ENCODE results near the gene GPHN.

Gene GPHN

DNA sequence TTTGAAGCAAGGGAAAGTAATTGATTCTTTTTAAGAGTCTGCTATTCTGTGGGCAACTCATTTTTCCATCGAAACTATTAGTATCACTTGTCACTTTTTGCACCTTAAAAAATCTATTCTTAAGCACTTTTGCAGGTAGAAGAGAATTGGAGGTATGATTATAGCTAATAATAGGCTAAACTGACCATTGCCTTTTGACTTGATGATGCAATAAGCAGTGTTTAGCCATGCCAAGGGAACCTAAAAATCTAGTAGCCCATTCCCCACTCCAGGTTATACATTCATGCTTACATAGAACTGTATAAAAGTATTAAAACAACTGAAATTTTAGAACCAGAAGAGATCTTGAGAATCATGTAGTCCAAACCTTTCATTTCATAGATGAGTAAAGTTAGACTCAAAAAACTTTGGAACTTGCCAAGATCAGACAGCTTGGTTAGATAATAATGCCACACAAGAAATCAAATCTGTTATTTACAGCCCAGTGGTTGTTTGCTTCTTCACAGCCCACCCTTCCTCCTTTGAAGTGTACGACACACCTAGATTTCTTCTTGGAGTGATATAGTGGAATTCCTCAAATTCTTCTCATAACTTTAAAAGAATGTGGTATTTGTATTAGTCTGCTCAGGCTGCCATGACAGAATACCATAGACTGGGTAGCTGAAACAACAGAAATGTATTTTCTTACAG lies 659.6 kb downstream of the GPHN start:
- no peak for DNase-seq (ENCODE audit: low read depth)

DNA sequence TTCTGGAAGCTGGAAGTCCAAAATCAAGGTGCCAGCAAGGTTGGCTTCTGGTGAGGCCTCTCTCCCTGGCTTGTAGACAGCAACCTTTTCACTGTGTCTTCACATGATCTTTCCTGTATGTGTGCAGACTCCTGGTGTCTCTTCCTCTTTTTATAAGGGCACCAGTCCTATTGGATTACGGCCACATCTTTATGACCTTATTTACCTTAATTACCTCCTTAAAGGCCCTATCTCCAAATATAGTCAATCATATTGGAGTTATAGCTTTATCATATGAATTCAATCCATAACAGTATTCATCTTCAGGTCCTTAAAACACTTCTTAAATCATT lies 660.1 kb downstream of the GPHN start:
- DNase-seq (ENCODE audit: low read depth), result no peak

GRCh38 chr14:67170660-67171059 lies 662.7 kb downstream of the GPHN start:
- DNase-seq (ENCODE audit: low read depth), result no peak

GRCh38 chr14:67172056-67172455 lies 664.1 kb downstream of the GPHN start:
- DNase-seq (ENCODE audit: low read depth), result no peak

DNA sequence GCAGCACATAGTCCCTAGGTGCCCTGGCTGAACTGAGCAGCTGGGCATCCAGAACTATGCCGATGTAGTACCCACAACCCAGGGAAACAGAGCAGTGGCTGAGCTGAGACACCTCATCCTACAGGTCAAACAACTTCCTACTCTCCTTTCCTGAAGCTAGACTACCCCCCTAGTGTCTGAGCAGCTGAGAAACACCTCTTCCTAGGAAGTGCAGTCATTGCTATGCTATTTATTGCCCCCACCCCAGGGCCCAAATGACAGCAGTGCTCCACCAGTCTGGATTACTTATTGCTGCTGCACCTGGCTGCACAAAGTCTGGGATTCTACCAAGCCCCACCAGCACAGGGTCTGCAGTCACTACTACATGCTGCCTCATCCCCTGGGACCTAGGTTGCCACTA lies 664.6 kb downstream of the GPHN start:
- DNase-seq (ENCODE audit: low read depth), result no peak

DNA sequence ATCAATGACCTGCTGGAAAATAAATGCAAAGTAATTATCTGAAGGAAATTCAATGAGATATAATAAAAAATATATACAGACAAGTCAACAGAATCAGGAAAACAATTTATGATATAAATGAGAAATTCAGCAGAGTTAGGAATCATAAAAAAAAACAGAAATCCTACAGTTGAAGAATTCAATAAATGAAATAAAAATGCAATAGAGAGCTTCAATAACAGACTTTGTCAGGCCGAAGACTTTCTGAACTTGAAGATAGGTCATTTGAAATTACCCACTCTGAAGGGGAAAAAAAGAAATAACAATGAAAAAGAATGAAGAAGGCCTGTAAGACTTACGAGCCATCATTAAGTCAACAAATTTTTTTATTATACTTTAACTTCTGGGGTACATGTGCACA lies 665.8 kb downstream of the GPHN start:
- no peak for DNase-seq (ENCODE audit: low read depth)

GRCh38 chr14:67186172-67186768 lies 678.3 kb downstream of the GPHN start:
- no peak for DNase-seq (ENCODE audit: low read depth)

- no peak for DNase-seq (ENCODE audit: low read depth)
These were observed 679.0 kb downstream of the GPHN start for GRCh38 chr14:67186789-67187584.

DNA sequence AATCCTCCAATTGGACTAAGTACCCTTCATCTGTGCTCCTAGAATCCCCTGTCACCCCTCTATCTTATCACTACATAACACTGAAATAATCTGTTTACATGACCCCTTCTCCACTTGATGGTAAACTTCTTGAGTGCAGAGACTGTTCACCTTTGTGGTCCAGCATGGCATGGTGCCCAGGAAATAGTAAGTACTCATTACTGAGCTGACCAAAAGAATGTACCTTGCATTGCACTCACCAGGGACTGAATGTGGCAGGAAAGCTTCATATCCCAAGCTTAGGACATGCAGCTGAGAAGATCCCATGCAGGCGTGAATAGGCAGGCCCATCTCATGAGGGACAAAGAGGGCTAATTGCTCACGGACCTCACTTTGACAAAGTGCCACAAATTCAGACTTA lies 679.9 kb downstream of the GPHN start:
- no peak for DNase-seq (ENCODE audit: low read depth)

DNA sequence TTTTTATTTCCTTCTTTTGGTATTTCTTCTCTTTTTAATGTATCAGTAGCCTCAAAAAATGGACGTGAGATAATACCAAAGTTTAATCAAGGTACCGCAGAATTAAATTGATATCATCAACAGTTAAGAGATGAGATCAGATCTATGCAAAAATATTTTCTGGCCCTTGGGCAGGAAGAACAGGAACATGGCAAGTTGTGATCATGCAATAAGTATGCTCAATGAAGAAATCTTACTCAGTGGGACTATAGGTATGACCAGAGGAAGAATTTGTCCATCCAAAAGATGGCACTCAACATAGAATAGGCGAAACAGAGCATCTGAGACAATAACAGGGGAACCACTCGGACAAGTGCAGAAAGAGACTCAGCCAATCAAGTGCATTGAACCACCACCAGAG lies 680.4 kb downstream of the GPHN start:
- no peak for DNase-seq (ENCODE audit: low read depth)

DNA sequence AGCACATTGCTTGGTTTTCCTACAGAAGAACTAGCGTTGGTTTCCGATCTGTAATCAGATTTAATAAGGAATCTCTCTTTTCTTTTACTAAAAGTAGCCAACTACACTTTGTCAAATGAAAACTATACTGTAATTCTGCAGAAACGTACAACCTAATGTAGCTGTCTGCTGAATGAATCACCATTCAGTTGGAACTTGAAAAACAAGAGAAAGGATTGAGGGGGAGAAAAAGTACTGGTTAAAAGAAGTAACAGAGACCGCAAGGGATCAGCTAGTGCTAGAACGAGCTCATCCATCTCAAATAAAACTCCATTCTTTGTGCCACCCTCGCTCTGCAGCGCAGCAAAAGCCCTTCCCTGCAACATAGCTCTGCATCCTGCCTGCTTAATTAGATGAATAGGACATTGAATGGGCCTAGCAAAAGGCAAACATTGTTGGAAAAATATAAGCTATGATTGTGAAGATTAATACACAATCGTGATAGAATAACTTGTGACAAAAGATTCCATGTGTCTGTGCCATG lies 683.9 kb downstream of the GPHN start:
- no peak for DNase-seq (ENCODE audit: low read depth)

DNA sequence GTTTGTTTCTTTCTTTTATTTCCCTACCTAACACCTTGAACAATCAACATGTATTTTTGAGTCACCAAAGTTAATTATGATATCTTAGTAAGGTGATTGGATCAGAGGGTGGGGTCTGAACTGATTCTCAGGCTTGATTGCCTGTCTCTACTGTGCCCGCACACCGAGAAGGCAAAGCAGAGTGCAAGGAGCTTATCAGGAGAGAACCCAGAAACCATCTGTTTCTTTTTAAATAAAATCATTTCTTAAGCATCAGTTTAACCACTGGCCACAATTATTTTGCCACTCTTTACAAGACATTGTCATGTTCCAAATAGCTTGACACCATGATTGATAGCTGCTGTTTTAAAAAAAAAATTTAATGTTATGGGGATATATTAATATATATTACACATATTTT lies 684.4 kb downstream of the GPHN start:
- no peak for DNase-seq (ENCODE audit: low read depth)

- DNase-seq (ENCODE audit: low read depth), result no peak
These were observed 687.3 kb downstream of the GPHN start for GRCh38 chr14:67195279-67195678.

DNA sequence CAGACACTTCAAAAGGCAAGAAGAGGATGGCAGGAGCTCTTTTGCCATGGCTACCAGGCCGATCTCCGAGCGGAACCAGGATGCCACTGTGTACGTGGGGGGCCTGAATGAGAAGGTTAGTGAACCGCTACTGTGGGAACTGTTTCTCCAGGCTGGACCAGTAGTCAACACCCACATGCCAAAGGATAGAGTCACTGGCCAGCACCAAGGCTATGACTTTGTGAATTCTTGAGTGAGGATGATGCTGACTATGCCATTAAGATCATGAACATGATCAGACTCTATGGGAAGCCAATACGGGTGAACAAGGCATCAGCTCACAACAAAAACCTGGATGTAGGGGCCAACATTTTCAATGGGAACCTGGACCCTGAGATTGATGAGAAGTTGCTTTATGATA lies 691.1 kb downstream of the GPHN start:
- no peak for DNase-seq (ENCODE audit: low read depth)

DNA sequence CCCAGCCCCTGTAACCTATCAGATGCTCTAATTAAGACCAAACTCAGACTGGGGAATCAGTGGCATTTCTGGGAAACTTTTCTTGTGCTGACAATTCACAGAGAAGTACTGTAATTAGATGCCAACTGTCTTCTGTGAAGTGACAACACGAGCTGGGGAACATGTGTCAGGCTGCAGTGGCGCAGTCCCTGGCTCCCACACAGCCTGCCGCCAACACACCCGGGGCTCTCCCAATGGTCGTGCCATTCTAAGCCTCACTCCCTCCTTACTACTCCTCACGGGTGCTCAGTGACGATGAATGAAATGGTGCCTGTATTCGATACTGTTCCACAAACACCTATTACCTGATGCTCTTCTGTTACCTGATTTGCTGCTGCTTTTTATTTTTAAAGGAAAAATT lies 699.9 kb downstream of the GPHN start:
- no peak for DNase-seq (ENCODE audit: low read depth)

- no peak for DNase-seq (ENCODE audit: low read depth)
These were observed 710.2 kb downstream of the GPHN start for GRCh38 chr14:67218126-67218525.

GRCh38 chr14:67221248-67221981 lies 713.5 kb downstream of the GPHN start:
- no peak for DNase-seq (ENCODE audit: low read depth)

- DNase-seq (ENCODE audit: low read depth), result no peak
These were observed 714.0 kb downstream of the GPHN start for GRCh38 chr14:67221982-67222328.

- DNase-seq (ENCODE audit: low read depth), result no peak
These were observed 717.6 kb downstream of the GPHN start for GRCh38 chr14:67225523-67225922.

DNA sequence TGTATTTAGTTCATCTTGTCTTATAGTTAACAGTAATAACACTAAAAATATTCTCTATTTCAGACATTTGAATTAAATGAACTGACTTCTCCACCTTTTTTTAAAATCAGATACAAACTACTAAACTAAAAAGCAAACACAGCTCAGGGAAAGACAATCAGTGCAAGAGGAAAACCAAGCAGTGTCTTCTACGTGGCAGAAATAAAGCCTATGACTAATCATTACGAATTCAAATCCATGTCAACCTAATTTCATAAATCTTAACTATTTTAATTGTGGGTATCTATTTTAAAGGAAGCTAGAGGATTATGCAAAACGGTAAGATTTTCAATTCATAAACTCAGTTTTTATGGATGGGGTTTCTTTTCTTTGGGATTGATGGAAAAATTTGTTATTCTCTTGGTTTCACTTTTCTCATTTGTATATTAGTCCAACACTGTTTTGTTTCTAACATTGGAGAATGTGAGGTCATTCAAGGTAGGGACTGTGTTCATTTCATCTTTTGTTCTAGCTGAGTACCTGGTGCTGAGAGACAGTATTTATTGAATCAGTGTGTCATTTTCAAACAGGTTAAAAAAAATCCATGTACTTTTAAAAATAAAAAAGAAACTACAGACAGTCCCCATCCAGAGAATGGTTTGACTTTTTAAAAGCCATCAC lies 720.5 kb downstream of the GPHN start:
- no peak for DNase-seq (ENCODE audit: low read depth)

Measured in stimulated activated CD8-positive, alpha-beta memory T cell treated with anti-CD3 and anti-CD28 coated beads, Interleukin-15, amount 100 ng/mL, for 1 hour (primary cell).